H1 (cell line): ENCODE data around the gene MPP4.

ENCODE experiments used
- CREB1 ChIP-seq: IDR thresholded peaks from 2 replicates; pipeline ENCODE4 v1.6.1; 2012; ENCODE audit warnings: inconsistent platforms
- CTBP2 ChIP-seq: IDR thresholded peaks from 2 replicates; pipeline ENCODE4 v1.7.0; 2011; ENCODE audit warnings: borderline replicate concordance, mild to moderate bottlenecking, moderate library complexity, mixed read lengths, low read length; ENCODE audit not compliant: insufficient read depth, insufficient read length
- POU5F1 ChIP-seq: IDR thresholded peaks from 2 replicates; pipeline ENCODE4 v1.6.1; 2011; ENCODE audit warnings: low read depth, mild to moderate bottlenecking, low read length, moderate library complexity
- RAD21 ChIP-seq, 2 experiments: IDR thresholded peaks in 1 of 2; conservative IDR thresholded peaks in 1 of 2; 2 replicates each; pipeline ENCODE4 v1.6.1; 2011; ENCODE audit warnings: low read depth in 2 of 2, low read length in 2 of 2, improper control_type of control experiment in 1 of 2, inconsistent platforms in 1 of 2, mild to moderate bottlenecking in 1 of 2, moderate library complexity in 1 of 2

DNA sequence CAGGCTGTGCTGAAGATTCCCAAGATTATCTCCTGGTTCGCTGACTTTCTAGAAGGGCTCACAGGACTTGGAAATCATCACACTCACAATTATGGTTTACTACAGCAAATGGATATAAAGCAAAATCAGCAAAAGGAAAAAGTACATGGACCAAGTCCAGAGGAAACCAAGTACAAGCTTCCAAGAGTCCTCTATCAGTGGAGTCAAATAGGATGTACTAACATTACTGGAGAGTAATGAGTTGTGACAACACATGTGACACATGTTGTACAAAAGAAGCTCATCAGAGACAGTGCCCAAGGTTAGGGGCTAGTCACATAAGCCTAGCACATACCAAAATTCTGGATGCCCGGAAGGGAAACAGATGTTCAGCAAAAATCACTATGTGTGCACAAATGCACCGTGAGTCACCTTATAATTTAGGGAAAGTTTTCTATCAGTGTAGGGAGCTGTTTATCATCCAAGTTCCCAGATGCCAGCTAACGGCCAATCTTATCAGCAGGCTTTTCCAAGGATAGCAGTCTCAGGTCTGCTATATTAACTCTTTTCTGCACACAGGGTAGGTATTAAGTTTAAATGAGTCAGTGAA is 64.7 kb downstream of the MPP4 start:
- no peak for TF ChIP-seq POU5F1
- no peak for TF ChIP-seq CTBP2
- TF ChIP-seq RAD21 (IDR thresholded peaks at IDR 0.05 in 1 of 2, conservative IDR thresholded peaks at IDR 0.05 in 1 of 2; ENCODE audit: low read depth in 2 of 2, low read length in 2 of 2): no peak
- TF ChIP-seq CREB1: no peak
